H1 (cell line): ENCODE data around the gene UBTD2. TPM values are rescaled to one million over a fixed set of nuclear protein-coding genes. Genes with fewer than 3 reads are reported as not detected.

Experiments
- CTCF ChIA-PET: fragments of 300-600 bp; sonication (Branson Sonifier 250); formaldehyde crosslinking; loops from one replicate; lab custom pipeline; 2021; ENCODE audit not compliant: partially characterized antibody; lab: Charles Lee
- POLR2A ChIA-PET: fragments of 300-600 bp; sonication (Branson Sonifier 250); formaldehyde crosslinking; loops from one replicate; lab custom pipeline; 2021; ENCODE audit warnings: inconsistent platforms; ENCODE audit not compliant: partially characterized antibody; lab: Charles Lee
- DNase-seq, 2 experiments: peaks; one replicate each; pipeline versions ENCODE4 v3.0.0 to v3.0.0-alpha.2; 2010 to 2022; ENCODE audit warnings: low spot score in 2 of 2, low read depth in 1 of 2, mixed read lengths in 1 of 2
- FAIRE-seq: peaks from 2 replicates; lab custom pipeline; 2011; peaks lifted over from hg19 to GRCh38; lab: Jason Lieb, UNC
- H2AFZ ChIP-seq: 2 replicates; pipeline ENCODE4 v1.8.1; 2012; ENCODE audit warnings: low read length, inconsistent platforms
- H2AK5ac ChIP-seq: 2 replicates; pipeline ENCODE4 v1.6.1; 2013; ENCODE audit warnings: low read depth, low read length
- H2BK120ac ChIP-seq: replicated peaks from 2 replicates; pipeline ENCODE3; 2013; ENCODE audit warnings: low read depth, low read length, inconsistent platforms
- H2BK12ac ChIP-seq: 2 replicates; pipeline ENCODE4 v1.6.1; 2013; ENCODE audit warnings: low read depth, low read length
- H2BK15ac ChIP-seq: 2 replicates; pipeline ENCODE4 v1.6.1; 2013; ENCODE audit warnings: low read length
- H2BK20ac ChIP-seq: 2 replicates; pipeline ENCODE4 v1.6.1; 2013; ENCODE audit warnings: low read length
- H2BK5ac ChIP-seq: 2 replicates; pipeline ENCODE4 v1.6.1; 2013; ENCODE audit warnings: low read depth, low read length
- H3K14ac ChIP-seq: 2 replicates; pipeline ENCODE4 v1.6.1; 2013; ENCODE audit warnings: inconsistent platforms; ENCODE audit not compliant: insufficient read length
- H3K18ac ChIP-seq: 2 replicates; pipeline ENCODE4 v1.6.1; 2013; ENCODE audit warnings: low read length; ENCODE audit errors: extremely low read depth
- H3K23ac ChIP-seq: 2 replicates; pipeline ENCODE4 v1.6.1; 2013; ENCODE audit warnings: inconsistent platforms; ENCODE audit not compliant: insufficient read length
- H3K23me2 ChIP-seq: 2 replicates; pipeline ENCODE4 v1.6.1; 2013; ENCODE audit warnings: low read depth, low read length
- H3K27ac ChIP-seq: 2 replicates; pipeline ENCODE4 v1.6.1; 2011; ENCODE audit warnings: low read depth, low read length, inconsistent platforms
- H3K27me3 ChIP-seq, 4 experiments: replicated peaks in 1 of 4; 1 replicate in 1 of 4; 2 replicates in 3 of 4; pipeline versions ENCODE4 v1.6.1 to v1.8.1; 2011 to 2013; ENCODE audit warnings: low read length in 3 of 4, mild to moderate bottlenecking in 3 of 4, inconsistent platforms in 2 of 4, mixed read lengths in 2 of 4, moderate library complexity in 1 of 4; ENCODE audit not compliant: control insufficient read depth in 3 of 4, insufficient read depth in 3 of 4; ENCODE audit errors: extremely low read depth in 1 of 4
- H3K36me3 ChIP-seq, 4 experiments: 2 replicates each; pipeline versions ENCODE4 v1.6.1 to v1.8.1; 2011 to 2013; ENCODE audit warnings: mild to moderate bottlenecking in 4 of 4, low read length in 3 of 4, moderate library complexity in 2 of 4, control low read depth in 1 of 4, inconsistent platforms in 1 of 4; ENCODE audit not compliant: insufficient read depth in 4 of 4, control insufficient read depth in 2 of 4
- H3K4ac ChIP-seq: replicated peaks from 2 replicates; pipeline ENCODE3; 2013; ENCODE audit warnings: low read length, low read depth, mixed read lengths, inconsistent platforms; ENCODE audit not compliant: insufficient read length
- H3K4me1 ChIP-seq, 4 experiments: replicated peaks in 1 of 4; 1 replicate in 1 of 4; 2 replicates in 3 of 4; pipeline versions ENCODE4 v1.6.1 to v1.8.1; 2011 to 2013; ENCODE audit warnings: low read length in 3 of 4, inconsistent platforms in 2 of 4, mixed read lengths in 1 of 4; ENCODE audit not compliant: insufficient read depth in 4 of 4, control insufficient read depth in 3 of 4
- H3K4me2 ChIP-seq, 2 experiments: 2 replicates each; pipeline versions ENCODE4 v1.6.1 to v1.8.1; 2011 to 2013; ENCODE audit warnings: low read depth in 2 of 2, low read length in 2 of 2, control low read depth in 1 of 2, inconsistent platforms in 1 of 2, mild to moderate bottlenecking in 1 of 2; ENCODE audit not compliant: insufficient read depth in 1 of 2
- H3K4me3 ChIP-seq, 4 experiments: fragments of 200-600, 300-600 bp in 1 of 4; sonication (generic), shearing (Covaris generic), sonication (Bioruptor Twin) in 1 of 4; 2 replicates each; pipeline versions ENCODE4 v1.5.1 to v1.8.1; 2011 to 2016; ENCODE audit warnings: low read length in 4 of 4, low read depth in 3 of 4, control low read depth in 2 of 4, inconsistent platforms in 2 of 4, mild to moderate bottlenecking in 2 of 4, mixed read lengths in 1 of 4, moderate library complexity in 1 of 4; ENCODE audit not compliant: insufficient read depth in 2 of 4; ENCODE audit errors: extremely low read depth in 1 of 4
- H3K56ac ChIP-seq: replicated peaks from 2 replicates; pipeline ENCODE3; 2013; ENCODE audit warnings: low read depth, mild to moderate bottlenecking, mixed read lengths, low read length, inconsistent platforms; ENCODE audit not compliant: insufficient read length
- H3K79me1 ChIP-seq: 2 replicates; pipeline ENCODE4 v1.6.1; 2013; ENCODE audit warnings: low read depth, low read length, control low read depth
- H3K79me2 ChIP-seq, 2 experiments: 2 replicates each; pipeline versions ENCODE4 v1.6.1 to v1.8.1; 2012 to 2013; ENCODE audit warnings: low read length in 2 of 2, mild to moderate bottlenecking in 2 of 2, inconsistent platforms in 1 of 2; ENCODE audit not compliant: insufficient read depth in 2 of 2, control insufficient read depth in 1 of 2
- H3K9ac ChIP-seq, 4 experiments: replicated peaks in 1 of 4; 1 replicate in 1 of 4; 2 replicates in 3 of 4; pipeline versions ENCODE4 v1.6.1 to v1.8.1; 2011 to 2013; ENCODE audit warnings: low read depth in 3 of 4, low read length in 3 of 4, control low read depth in 2 of 4, mild to moderate bottlenecking in 2 of 4, moderate library complexity in 2 of 4, inconsistent platforms in 1 of 4; ENCODE audit errors: extremely low read depth in 1 of 4
- H3K9me3 ChIP-seq, 2 experiments: 2 replicates each; pipeline versions ENCODE4 v1.6.1 to v1.8.1; 2012 to 2013; ENCODE audit warnings: mild to moderate bottlenecking in 2 of 2, moderate library complexity in 2 of 2, control low read depth in 1 of 2, inconsistent platforms in 1 of 2, low read depth in 1 of 2, low read length in 1 of 2, mixed read lengths in 1 of 2; ENCODE audit not compliant: insufficient read depth in 2 of 2
- H4K20me1 ChIP-seq, 2 experiments: replicated peaks in 1 of 2; 2 replicates each; pipeline versions ENCODE3 to v1.8.1; 2011 to 2013; ENCODE audit warnings: inconsistent platforms in 2 of 2, low read length in 2 of 2, mild to moderate bottlenecking in 1 of 2; ENCODE audit not compliant: insufficient read depth in 2 of 2, control insufficient read depth in 1 of 2
- H4K5ac ChIP-seq: 2 replicates; pipeline ENCODE4 v1.6.1; 2013; ENCODE audit warnings: low read length, low read depth, mixed read lengths, inconsistent platforms; ENCODE audit not compliant: insufficient read length
- H4K8ac ChIP-seq: 2 replicates; pipeline ENCODE4 v1.8.0; 2013; ENCODE audit warnings: mild to moderate bottlenecking, moderate library complexity, low read length, inconsistent platforms; ENCODE audit not compliant: insufficient read depth; ENCODE audit errors: extremely low read depth
- H4K91ac ChIP-seq: replicated peaks from 2 replicates; pipeline ENCODE3; 2013; ENCODE audit warnings: low read length, mixed read lengths, inconsistent platforms; ENCODE audit not compliant: insufficient read length
- BCL11A ChIP-seq, 2 experiments: IDR thresholded peaks; one replicate each; pipeline ENCODE4 v1.6.1; 2011; ENCODE audit warnings: low read depth in 2 of 2, low read length in 2 of 2, mild to moderate bottlenecking in 2 of 2
- CBX5 ChIP-seq: fragments of 300-800, 300-1000 bp; sonication (generic); IDR thresholded peaks from 2 replicates; pipeline ENCODE4 v1.7.1; 2016; ENCODE audit warnings: antibody characterized with exemption, low read length, low read depth
- CREB1 ChIP-seq: IDR thresholded peaks from 2 replicates; pipeline ENCODE4 v1.6.1; 2012; ENCODE audit warnings: inconsistent platforms
- FOSL1 ChIP-seq: IDR thresholded peaks from 2 replicates; pipeline ENCODE4 v1.6.1; 2011; ENCODE audit warnings: mild to moderate bottlenecking, low read depth, low read length, moderate library complexity; ENCODE audit not compliant: insufficient read depth
- GABPA ChIP-seq: IDR thresholded peaks from 2 replicates; pipeline ENCODE4 v1.6.1; 2011; ENCODE audit warnings: mild to moderate bottlenecking, low read length, moderate library complexity, borderline replicate concordance; ENCODE audit not compliant: insufficient read depth
- NRF1 ChIP-seq: IDR thresholded peaks from 2 replicates; pipeline ENCODE4 v1.6.1; 2011; ENCODE audit warnings: mild to moderate bottlenecking, low read depth, low read length, improper control_type of control experiment
- RBBP5 ChIP-seq: IDR thresholded peaks from 2 replicates; pipeline ENCODE4 v1.7.1; 2012; ENCODE audit warnings: low read depth, mild to moderate bottlenecking, inconsistent platforms, low read length, moderate library complexity, borderline replicate concordance
- WGBS, 2 experiments: shearing (Covaris generic) in 1 of 2; methylation state at CpG; one replicate each; pipeline versions ENCODE4 v1.1.6 to v1.1.7; 2013 to 2015; ENCODE audit warnings: low lambda C conversion rate in 2 of 2, mixed read lengths in 2 of 2, inconsistent platforms in 1 of 2, low coverage in 1 of 2, missing lambda C conversion rate in 1 of 2; ENCODE audit not compliant: insufficient replicate concordance in 2 of 2, insufficient coverage in 1 of 2, insufficient read length in 1 of 2; ENCODE audit errors: extremely low coverage in 1 of 2, missing lambda C conversion rate in 1 of 2; 5-methylcytosine and 5-hydroxymethylcytosine counted together
- polyA plus RNA-seq, 7 experiments: library from polyadenylated mRNA; depleted of rRNA in 3 of 7; stranded (reverse) in 5 of 7; unstranded in 2 of 7; fragments of >200 nt in 5 of 7; fragments of 200-250 nt in 2 of 7; gene quantifications; 1 replicate in 5 of 7; 2 replicates in 1 of 7; 4 replicates in 1 of 7; pipeline versions ENCODE4 v1.2.1 to v1.2.3, GENCODE V29; 2011 to 2013; ENCODE audit warnings: missing spikeins in 2 of 7, mixed read lengths in 2 of 7
- total RNA-seq: library from RNA; stranded (reverse); fragmentation: NEBNext Ultra II Directional; extraction: Animal tissue kit (Norgen Biotek cat#: 25700); gene quantifications from 2 replicates; pipeline ENCODE4 v1.2.1, GENCODE V29; 2021
- TF ChIP-seq, protein P1 (sequence below): IDR thresholded peaks from 2 replicates; pipeline ENCODE4 v1.6.1; 2012; ENCODE audit warnings: low read length, inconsistent platforms

Gene UBTD2
- total and polyA plus RNA-seq, 2 of the 8 experiments (the other 6 are each of a cell fraction or from before 2014, with no cell fraction given): 14.5 to 39.2 TPM

DNA sequence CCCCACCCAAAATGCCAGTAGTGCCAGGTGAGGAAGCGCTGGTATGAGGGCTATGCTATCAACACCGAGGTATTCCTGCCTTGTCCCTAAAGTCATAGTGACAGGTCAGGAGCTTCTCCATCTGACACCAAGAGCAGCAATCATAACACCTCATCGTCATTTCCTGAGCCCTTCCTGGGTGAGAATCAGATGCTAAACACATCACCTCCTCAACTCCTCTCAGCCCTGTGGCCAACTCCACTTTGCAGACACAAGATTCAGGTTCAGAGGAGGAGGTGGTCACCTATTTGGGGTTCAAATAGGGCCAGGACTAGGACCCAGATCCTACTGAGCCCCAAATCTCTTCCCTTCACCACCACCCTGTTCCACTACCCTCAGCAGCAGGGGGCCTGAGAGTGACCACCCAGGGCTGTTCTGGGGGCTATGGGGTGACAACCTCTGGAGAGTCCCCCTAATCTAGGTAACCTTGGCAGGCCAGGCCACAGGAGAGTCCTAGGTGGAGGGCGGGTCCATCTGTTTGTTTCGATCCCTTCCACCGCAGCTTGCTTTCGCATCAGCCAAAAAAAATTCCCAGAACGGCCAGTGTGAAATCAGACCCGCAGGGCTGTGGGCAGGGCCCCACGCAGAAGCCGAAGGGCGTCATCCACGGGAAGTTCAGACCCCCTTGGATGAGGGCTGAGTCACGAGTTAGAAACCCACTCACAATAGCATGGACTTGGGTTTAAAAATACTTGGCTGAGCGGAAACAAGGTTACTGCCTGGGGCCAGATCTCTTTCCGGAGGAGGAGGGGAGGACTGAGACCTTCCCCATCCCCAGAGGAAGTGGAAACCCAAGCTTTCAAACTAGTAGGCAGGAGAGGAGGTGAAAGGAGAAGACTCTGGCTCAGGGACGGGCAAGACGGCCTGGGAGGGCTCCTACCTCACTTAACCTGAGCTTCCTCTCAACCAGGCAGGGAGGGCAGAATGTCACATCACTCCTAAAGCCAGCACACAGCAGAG is 104.3 kb downstream of the UBTD2 start:
- ChIA-PET CTCF (interaction anchor here (0.9 to 2.0 kb wide), 7 partner anchors 10 to 112 kb away, joined by 3 to 16 read pairs (median 5); partner anchors contain the start of gene STK10), POLR2A (interaction anchor here (1.2 to 2.3 kb wide), 2 partner anchors 9 kb away, joined by 3 to 8 read pairs; partner anchors contain the start of gene STK10)
- H3K14ac ChIP-seq: no peak overlapping the region
- 86% methylated on average over 18 of the region's 18 CpGs; no CpG with 5 or more reads in 1 of the 2 experiments for WGBS, 2 experiments
- peaks cover 0 to 22% (median 7%) of the 10 kb centered on the region in 4 experiments; a peak in 4 of 7 replicates for H3K4me1 ChIP-seq
- peaks cover 0 to 2% of the 10 kb centered on the region in 2 experiments for H4K20me1 ChIP-seq
- H2BK12ac ChIP-seq: no peak overlapping the region
- H3K4me2 ChIP-seq: peak overlapping the region in 1 of 2 experiments; percentile 28; a peak in 1 of 4 replicates
- H2BK15ac ChIP-seq: 0 out of 2 replicates have a peak overlapping the region, but pooled peaks have one; percentile 75
- H3K79me1 ChIP-seq: peaks cover 8% of the 10 kb centered on the region; the same call in 1 of the 2 replicates
- H3K18ac ChIP-seq: 0 out of 2 replicates have a peak overlapping the region, but pooled peaks have one; percentile 9
- peak overlapping the region; percentile 76 for H2BK5ac ChIP-seq
- H2BK20ac ChIP-seq: no peak overlapping the region
- H3K9me3 ChIP-seq: no peaks in the 10 kb centered on the region
- H3K4me3 ChIP-seq: no peak overlapping the region
- H4K91ac ChIP-seq: no peak overlapping the region
- DNase-seq (no peak), FAIRE-seq (no peak)
- no peak overlapping the region; the same call in 1 of the 2 replicates for H4K8ac ChIP-seq
- 0 out of 2 replicates have a peak, but pooled peaks cover 3% of the 10 kb centered on the region for H3K23me2 ChIP-seq
- H3K4ac ChIP-seq: no peak overlapping the region
- H3K9ac ChIP-seq: no peak overlapping the region
- peaks cover 0 to 11% of the 10 kb centered on the region in 2 experiments; a peak in 1 of 4 replicates for H3K79me2 ChIP-seq
- no peak overlapping the region for H3K23ac ChIP-seq
- H3K27ac ChIP-seq: no peak overlapping the region
- H3K56ac ChIP-seq: no peak overlapping the region
- H2AK5ac ChIP-seq: no peak overlapping the region
- H2BK120ac ChIP-seq: no peak overlapping the region
- no peaks in the 10 kb centered on the region for H3K36me3 ChIP-seq
- H3K27me3 ChIP-seq: no peaks in the 10 kb centered on the region
- H2AFZ ChIP-seq: no peak overlapping the region
- H4K5ac ChIP-seq: no peak overlapping the region
- TF ChIP-seq GABPA (no peak), FOSL1 (no peak), CBX5 (no peak), NRF1 (no peak), BCL11A (IDR thresholded peaks at IDR 0.05; ENCODE audit: low read depth in 2 of 2, low read length in 2 of 2) (no peak), RBBP5 (no peak), CREB1 (no peak)
- TF ChIP-seq, protein P1, sequence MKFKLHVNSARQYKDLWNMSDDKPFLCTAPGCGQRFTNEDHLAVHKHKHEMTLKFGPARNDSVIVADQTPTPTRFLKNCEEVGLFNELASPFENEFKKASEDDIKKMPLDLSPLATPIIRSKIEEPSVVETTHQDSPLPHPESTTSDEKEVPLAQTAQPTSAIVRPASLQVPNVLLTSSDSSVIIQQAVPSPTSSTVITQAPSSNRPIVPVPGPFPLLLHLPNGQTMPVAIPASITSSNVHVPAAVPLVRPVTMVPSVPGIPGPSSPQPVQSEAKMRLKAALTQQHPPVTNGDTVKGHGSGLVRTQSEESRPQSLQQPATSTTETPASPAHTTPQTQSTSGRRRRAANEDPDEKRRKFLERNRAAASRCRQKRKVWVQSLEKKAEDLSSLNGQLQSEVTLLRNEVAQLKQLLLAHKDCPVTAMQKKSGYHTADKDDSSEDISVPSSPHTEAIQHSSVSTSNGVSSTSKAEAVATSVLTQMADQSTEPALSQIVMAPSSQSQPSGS: no peak
